Skin of body (tissue), 2 donors: Measurements from ENCODE around the gene CILP2. TPM values are rescaled to one million over a fixed set of nuclear protein-coding genes. Genes with fewer than 3 reads are reported as not detected.

Experiments
- DNase-seq: peaks from one replicate; lab custom pipeline; 2025; lab: John Stamatoyannopoulos, UW
- total RNA-seq: library from RNA; depleted of rRNA; stranded (reverse); fragments of >200 nt; gene quantifications from one replicate; pipeline ENCODE4 v1.2.3, GENCODE V29; 2014

Gene CILP2
- 0.49 TPM for total RNA-seq

- DNase-seq = no peak
These were observed at the start of gene CILP2 for GRCh38 chr19:19538061-19538784. CILP2 (plus strand) TSS chr19:19538265; CDS start chr19:19538350, 85 bp downstream.

- DNase-seq = peak; percentile 96
These were observed 49.0 kb upstream of the CILP2 start for GRCh38 chr19:19488875-19489690.

GRCh38 chr19:19489804-19490204 lies 48.3 kb upstream of the CILP2 start:
- no peak for DNase-seq

GRCh38 chr19:19490214-19490968 lies 47.7 kb upstream of the CILP2 start:
- peak; percentile 85 for DNase-seq

- no peak for DNase-seq
These were observed 46.6 kb upstream of the CILP2 start for GRCh38 chr19:19491321-19492025.

- no peak for DNase-seq
These were observed 45.9 kb upstream of the CILP2 start for GRCh38 chr19:19492026-19492610.

DNA sequence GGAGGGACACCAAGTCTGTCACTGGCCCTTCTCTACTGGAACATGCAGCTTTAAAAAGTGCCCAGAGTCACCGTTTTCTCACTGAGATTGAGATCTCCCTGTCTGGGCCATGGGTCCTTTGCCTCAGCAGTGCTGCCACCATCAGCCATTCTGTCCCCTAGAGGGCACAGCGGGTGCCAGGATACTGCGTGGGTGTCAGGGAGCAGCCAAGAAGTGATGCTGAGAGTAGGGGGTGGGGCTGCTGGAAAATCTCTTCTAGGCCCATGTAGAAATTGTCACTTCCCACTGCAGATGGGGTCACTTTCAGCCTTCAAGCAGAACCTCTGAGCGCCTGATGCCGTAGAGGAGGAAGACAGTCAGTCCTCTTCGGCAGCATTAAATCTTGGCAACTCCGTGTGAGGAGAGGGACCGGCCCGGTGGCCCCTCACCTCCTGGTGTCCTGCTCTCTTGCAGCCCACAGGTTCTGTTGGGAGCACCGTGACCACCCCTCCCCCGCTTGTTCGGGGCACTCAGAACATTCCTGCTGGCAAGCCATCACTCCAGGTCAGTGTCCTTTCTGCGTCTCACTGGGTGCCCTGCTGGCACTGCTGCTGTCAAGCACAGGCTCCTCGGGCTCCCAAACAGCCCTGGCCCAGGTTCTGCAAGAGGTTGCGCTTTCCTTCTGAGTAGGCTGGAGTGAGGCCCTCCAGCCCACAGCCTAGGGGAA lies 44.1 kb upstream of the CILP2 start:
- DNase-seq = no peak

DNA sequence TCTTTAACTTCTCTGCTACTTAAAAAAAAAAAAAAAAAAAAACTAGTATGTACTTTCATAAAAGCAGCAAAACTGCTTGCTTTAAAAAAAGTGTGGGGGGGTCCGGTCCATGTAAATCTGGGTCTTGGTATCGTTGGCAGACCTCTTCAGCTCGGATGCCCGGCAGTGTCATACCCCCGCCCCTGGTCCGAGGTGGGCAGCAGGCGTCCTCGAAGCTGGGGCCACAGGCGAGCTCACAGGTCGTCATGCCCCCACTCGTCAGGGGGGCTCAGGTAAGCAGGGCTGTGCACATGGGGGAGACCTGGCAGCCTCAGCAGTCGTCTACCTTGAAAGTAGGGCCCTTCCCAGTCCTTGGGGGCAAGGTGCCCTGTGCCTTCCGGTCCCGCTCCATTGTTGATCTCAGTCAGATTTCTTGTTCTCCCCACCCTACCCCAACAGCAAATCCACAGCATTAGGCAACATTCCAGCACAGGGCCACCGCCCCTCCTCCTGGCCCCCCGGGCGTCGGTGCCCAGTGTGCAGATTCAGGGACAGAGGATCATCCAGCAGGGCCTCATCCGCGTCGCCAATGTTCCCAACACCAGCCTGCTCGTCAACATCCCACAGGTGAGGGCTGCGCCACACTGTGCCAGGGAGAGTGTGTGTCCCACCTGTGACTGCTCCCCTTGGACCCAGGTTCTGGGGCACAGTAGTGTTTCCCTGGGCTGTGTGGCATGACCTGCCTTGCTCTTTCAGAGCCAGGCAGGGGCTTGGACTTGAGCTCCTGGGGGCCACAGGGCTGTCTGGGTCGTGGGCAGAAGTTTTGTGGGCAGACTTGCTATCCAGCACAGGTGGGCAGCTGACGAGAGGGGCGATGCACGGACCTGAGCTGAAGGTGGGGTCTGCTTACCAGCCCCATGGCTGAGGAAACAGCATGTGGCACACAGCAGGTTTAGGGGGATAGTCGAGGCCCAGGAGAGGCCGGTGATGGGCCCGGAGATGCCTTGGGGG lies 42.2 kb upstream of the CILP2 start:
- DNase-seq = no peak

- DNase-seq = no peak
These were observed 39.6 kb upstream of the CILP2 start for GRCh38 chr19:19498255-19498991.

DNA sequence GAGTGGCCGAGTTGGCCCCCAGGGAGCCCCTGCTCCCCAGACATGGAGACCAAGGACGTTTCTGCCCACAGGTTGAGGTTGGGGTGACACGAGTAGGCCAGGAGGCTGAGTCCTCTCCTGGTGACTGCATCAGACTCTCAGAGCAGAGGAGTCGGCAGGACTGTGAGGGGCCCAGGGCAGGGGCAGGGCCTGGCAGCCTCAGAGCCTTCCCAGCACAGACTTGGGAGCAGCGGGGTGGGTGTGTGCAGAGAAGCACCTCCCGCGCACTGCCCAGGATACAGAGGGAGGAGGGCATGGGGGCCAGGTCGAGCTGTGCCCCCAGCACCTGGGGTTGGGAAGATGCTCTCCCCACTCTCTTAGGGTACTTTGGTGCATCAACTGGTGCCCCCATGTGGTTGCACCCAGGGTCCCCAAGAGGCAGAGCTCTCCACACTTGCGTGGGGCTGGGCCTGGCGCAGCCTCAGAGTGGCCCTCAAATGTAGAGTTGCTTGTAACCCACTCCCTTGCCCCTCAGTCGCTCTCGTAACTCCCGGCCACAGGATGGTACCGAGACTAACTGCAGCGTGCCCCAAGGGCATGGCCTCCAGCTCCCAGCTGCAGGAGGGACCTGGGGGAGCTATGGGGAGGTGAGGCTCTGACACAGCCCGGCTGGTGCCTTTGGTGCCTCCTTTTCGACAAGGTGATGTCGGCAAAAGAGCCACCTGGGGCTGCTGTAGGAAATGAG lies 38.6 kb upstream of the CILP2 start:
- no peak for DNase-seq

- no peak for DNase-seq
These were observed 37.0 kb upstream of the CILP2 start for GRCh38 chr19:19500975-19501644.

- DNase-seq = no peak
These were observed 36.3 kb upstream of the CILP2 start for GRCh38 chr19:19501798-19502197.

- DNase-seq = no peak
These were observed 35.8 kb upstream of the CILP2 start for GRCh38 chr19:19502281-19502680.

DNA sequence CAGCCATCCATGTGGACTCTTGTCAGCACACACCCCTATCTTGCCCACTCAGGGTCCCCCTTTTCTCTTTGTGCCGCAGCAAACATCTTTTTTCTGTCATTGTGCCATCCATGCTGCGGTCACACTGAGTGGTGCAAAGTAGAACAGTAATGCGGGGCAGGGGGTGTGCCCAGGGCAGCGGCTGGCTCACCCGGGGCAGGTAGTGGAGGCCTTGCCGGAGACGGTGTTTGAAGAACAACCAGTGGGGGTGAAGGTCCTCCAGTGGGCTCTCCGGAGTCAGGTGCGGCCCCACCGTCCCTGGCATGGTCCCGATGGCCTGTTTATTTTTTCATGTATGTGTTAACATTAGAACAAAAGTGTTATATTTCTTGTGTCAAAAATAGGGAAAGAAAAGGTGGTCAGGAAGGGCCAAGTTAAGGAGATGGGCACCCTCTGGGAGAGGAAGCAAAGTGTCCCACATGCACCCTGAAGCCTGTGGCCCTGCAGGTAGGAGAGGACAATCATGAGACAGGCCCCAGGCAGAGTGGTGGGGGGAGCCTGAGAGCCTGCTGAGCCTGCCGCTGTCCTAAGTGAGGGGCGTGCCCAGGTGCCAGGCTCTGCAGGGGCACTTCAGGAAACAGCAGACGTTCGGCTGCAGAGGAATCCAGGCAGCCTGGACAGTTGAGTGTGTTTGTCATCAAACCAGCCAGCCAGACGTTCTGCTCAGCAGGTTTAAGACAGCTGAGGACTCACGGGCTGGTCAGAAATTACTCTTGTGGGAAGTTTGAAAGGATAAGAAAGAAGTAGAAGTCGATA lies 35.1 kb upstream of the CILP2 start:
- no peak for DNase-seq

GRCh38 chr19:19504754-19505668 lies 33.1 kb upstream of the CILP2 start:
- DNase-seq = no peak
